HepG2 (cell line): ENCODE measurements around the gene PXMP4. TPM values are rescaled to one million over a fixed set of nuclear protein-coding genes. Genes with fewer than 3 reads are reported as not detected.

Experiments used
- FOSL2 ChIP-seq: sonication (generic); formaldehyde crosslinking; IDR thresholded peaks from 2 replicates; pipeline ENCODE4 v1.4.0; 2020; ENCODE audit warnings: missing genetic modification reagents
- FOXJ3 ChIP-seq: sonication (generic); formaldehyde crosslinking; IDR thresholded peaks from 2 replicates; pipeline ENCODE4 v1.4.0; 2020; ENCODE audit warnings: missing genetic modification reagents, mild to moderate bottlenecking, borderline replicate concordance
- MBD4 ChIP-seq: IDR thresholded peaks from 2 replicates; pipeline ENCODE4 v1.6.1; 2012; ENCODE audit warnings: low read length, inconsistent platforms, borderline replicate concordance
- MTA3 ChIP-seq: sonication (generic); formaldehyde crosslinking; IDR thresholded peaks from 2 replicates; pipeline ENCODE4 v1.4.0; 2020; ENCODE audit warnings: missing genetic modification reagents
- NPAS2 ChIP-seq: sonication (generic); formaldehyde crosslinking; IDR thresholded peaks from 2 replicates; pipeline ENCODE4 v1.8.0; 2022; ENCODE audit warnings: mild to moderate bottlenecking, missing genetic modification reagents, borderline replicate concordance
- PRDM4 ChIP-seq: sonication (generic); formaldehyde crosslinking; IDR thresholded peaks from 2 replicates; pipeline ENCODE4 v1.9.0; 2021; ENCODE audit warnings: missing genetic modification reagents, borderline replicate concordance
- SMARCE1 ChIP-seq: fragments of 450-650 bp; IDR thresholded peaks from 2 replicates; pipeline ENCODE4 v1.6.1; 2017; ENCODE audit warnings: borderline replicate concordance
- SNRNP70 ChIP-seq: fragments of 200-400 bp; formaldehyde crosslinking; IDR thresholded peaks from 2 replicates; pipeline ENCODE4 v1.6.1; 2017; ENCODE audit warnings: mild to moderate bottlenecking, low read depth, low read length, moderate library complexity
- SP2 ChIP-seq: sonication (generic); formaldehyde crosslinking; IDR thresholded peaks from 2 replicates; pipeline ENCODE4 v1.5.1; 2020; ENCODE audit warnings: mild to moderate bottlenecking, missing genetic modification reagents
- ZBTB3 ChIP-seq: sonication (generic); formaldehyde crosslinking; IDR thresholded peaks from 2 replicates; pipeline ENCODE4 v1.4.0; 2020; ENCODE audit warnings: low read depth, mild to moderate bottlenecking, moderate library complexity, missing genetic modification reagents, borderline replicate concordance
- ZFX ChIP-seq: sonication (generic); formaldehyde crosslinking; IDR thresholded peaks from 2 replicates; pipeline ENCODE4 v1.4.0; 2020; ENCODE audit warnings: mild to moderate bottlenecking, low read depth, missing genetic modification reagents, moderate library complexity
- ZNF180 ChIP-seq: sonication (generic); formaldehyde crosslinking; IDR thresholded peaks from 2 replicates; pipeline ENCODE4 v1.4.0; 2020; ENCODE audit warnings: low read depth, missing genetic modification reagents, borderline replicate concordance
- ZNF253 ChIP-seq: sonication (generic); formaldehyde crosslinking; IDR thresholded peaks from 2 replicates; pipeline ENCODE4 v1.8.0; 2022; ENCODE audit warnings: mild to moderate bottlenecking, missing genetic modification reagents, borderline replicate concordance
- ZNF274 ChIP-seq: sonication (generic); formaldehyde crosslinking; IDR thresholded peaks from 2 replicates; pipeline ENCODE4 v1.5.1; 2020; ENCODE audit warnings: mild to moderate bottlenecking, missing genetic modification reagents
- ZNF280B ChIP-seq: sonication (generic); formaldehyde crosslinking; IDR thresholded peaks from 2 replicates; pipeline ENCODE4 v1.5.0; 2020; ENCODE audit warnings: missing genetic modification reagents, mild to moderate bottlenecking, borderline replicate concordance
- ZNF564 ChIP-seq: sonication (generic); formaldehyde crosslinking; IDR thresholded peaks from 2 replicates; pipeline ENCODE4 v1.8.1; 2023; ENCODE audit warnings: mild to moderate bottlenecking, missing genetic modification reagents
- ZNF570 ChIP-seq: sonication (generic); formaldehyde crosslinking; IDR thresholded peaks from 2 replicates; pipeline ENCODE4 v1.4.0; 2020; ENCODE audit warnings: mild to moderate bottlenecking, missing genetic modification reagents, borderline replicate concordance
- ZNF574 ChIP-seq: sonication (generic); formaldehyde crosslinking; IDR thresholded peaks from 2 replicates; pipeline ENCODE4 v1.4.0; 2020; ENCODE audit warnings: missing genetic modification reagents
- ZNF576 ChIP-seq: sonication (generic); formaldehyde crosslinking; IDR thresholded peaks from 2 replicates; pipeline ENCODE4 v1.4.0; 2020; ENCODE audit warnings: mild to moderate bottlenecking, missing genetic modification reagents
- ZNF616 ChIP-seq: sonication (generic); formaldehyde crosslinking; IDR thresholded peaks from 2 replicates; pipeline ENCODE4 v1.5.0; 2020; ENCODE audit warnings: low read depth, mild to moderate bottlenecking, missing genetic modification reagents
- ZNF770 ChIP-seq: sonication (generic); formaldehyde crosslinking; IDR thresholded peaks from 2 replicates; pipeline ENCODE4 v1.5.0; 2020; ENCODE audit warnings: mild to moderate bottlenecking, missing genetic modification reagents
- polyA plus RNA-seq, 8 experiments: library from polyadenylated mRNA; depleted of rRNA in 3 of 8; stranded (reverse) in 7 of 8; unstranded in 1 of 8; fragments of >200 nt; fragmentation: Illumina TruSeq in 4 of 8; extraction: Trizol in 4 of 8; gene quantifications; 2 replicates each; pipeline versions ENCODE4 v1.2.1 to v1.2.3, GENCODE V29; 2011 to 2016; ENCODE audit warnings: low read depth in 4 of 8, missing spikeins in 1 of 8, mixed read lengths in 1 of 8; ENCODE audit not compliant: insufficient read depth in 1 of 8
- total RNA-seq, 5 experiments: library from RNA; depleted of rRNA; stranded (reverse); fragments of >200 nt; fragmentation: Illumina TruSeq; extraction: Trizol; gene quantifications; 2 replicates each; pipeline ENCODE4 v1.2.3, GENCODE V29; 2016; ENCODE audit warnings: low read depth in 1 of 5

PXMP4 gene
- total and polyA plus RNA-seq, 2 of the 13 experiments (the other 11 are each of a cell fraction or from before 2014, with no cell fraction given), result not detected

- TF ChIP-seq PRDM4 (CRISPR knock-in tag) (peak; percentile 57; the same call in 1 of the 2 replicates), ZFX (no peak), FOXJ3 (CRISPR knock-in tag) (peak; percentile 56; the same call in 1 of the 2 replicates), ZNF616 (CRISPR knock-in tag) (no peak), MTA3 (CRISPR knock-in tag) (no peak), FOSL2 (CRISPR knock-in tag) (peak; percentile 34), ZNF274 (CRISPR knock-in tag) (no peak; the same call in none of the 2 replicates), ZNF280B (CRISPR knock-in tag) (peak; percentile 75; the same call in 1 of the 2 replicates), SNRNP70 (no peak), MBD4 (no peak), ZNF570 (no peak), ZNF564 (CRISPR knock-in tag) (no peak; the same call in 1 of the 2 replicates), ZNF180 (CRISPR knock-in tag) (no peak), ZNF576 (CRISPR knock-in tag) (no peak), ZNF574 (no peak), ZNF770 (no peak), NPAS2 (CRISPR knock-in tag) (no peak), ZNF253 (peak; percentile 71; the same call in 1 of the 2 replicates), SP2 (CRISPR knock-in tag) (no peak), SMARCE1 (no peak), ZBTB3 (no peak)
Observed at GRCh38 chr20:33731693-33732165, 11.6 kb upstream of the PXMP4 start, which contains the start of gene ZNF341 (continued).
